Measurements from ENCODE around the gene CD164L2.

Gene CD164L2

GRCh38 chr1:27363766-27364695, 19.1 kb downstream of the CD164L2 start:
- no peak for DNase-seq (ENCODE audit: low read depth in 3 of 3)

GRCh38 chr1:27361553-27361952, 21.6 kb downstream of the CD164L2 start:
- no peak for DNase-seq (ENCODE audit: low read depth in 3 of 3)

- no peak for DNase-seq (ENCODE audit: low read depth in 3 of 3)
Measured at GRCh38 chr1:27361044-27361402, 22.1 kb downstream of the CD164L2 start.

- DNase-seq (ENCODE audit: low read depth in 3 of 3), result no peak
Measured at GRCh38 chr1:27360159-27361043, 22.7 kb downstream of the CD164L2 start.

GRCh38 chr1:27359822-27360158, 23.3 kb downstream of the CD164L2 start:
- DNase-seq (ENCODE audit: low read depth in 3 of 3), result no peak

GRCh38 chr1:27358928-27359313, 24.2 kb downstream of the CD164L2 start:
- DNase-seq (ENCODE audit: low read depth in 3 of 3), result no peak

GRCh38 chr1:27358038-27358927, 24.9 kb downstream of the CD164L2 start:
- no peak for DNase-seq (ENCODE audit: low read depth in 3 of 3)

- peak in 2 of 3 donors; percentile 64 to 69 for DNase-seq (ENCODE audit: low read depth in 3 of 3)
Measured at GRCh38 chr1:27357281-27358037, 25.7 kb downstream of the CD164L2 start.

- no peak for DNase-seq (ENCODE audit: low read depth in 3 of 3)
Measured at GRCh38 chr1:27356619-27357280, 26.4 kb downstream of the CD164L2 start.

GRCh38 chr1:27356277-27356618, 26.9 kb downstream of the CD164L2 start:
- no peak for DNase-seq (ENCODE audit: low read depth in 3 of 3)

- no peak for DNase-seq (ENCODE audit: low read depth in 3 of 3)
Measured at GRCh38 chr1:27355683-27356082, 27.4 kb downstream of the CD164L2 start.

- DNase-seq (ENCODE audit: low read depth in 3 of 3), result no peak
Measured at GRCh38 chr1:27353629-27354028, 29.5 kb downstream of the CD164L2 start.

- DNase-seq (ENCODE audit: low read depth in 3 of 3), result no peak
Measured at GRCh38 chr1:27353166-27353565, 30.0 kb downstream of the CD164L2 start.

GRCh38 chr1:27351541-27352107, 31.5 kb downstream of the CD164L2 start:
- no peak for DNase-seq (ENCODE audit: low read depth in 3 of 3)

- no peak for DNase-seq (ENCODE audit: low read depth in 3 of 3)
Measured at GRCh38 chr1:27350663-27351540, 32.2 kb downstream of the CD164L2 start.

- DNase-seq (ENCODE audit: low read depth in 3 of 3), result no peak
Measured at GRCh38 chr1:27349784-27350662, 33.1 kb downstream of the CD164L2 start.

GRCh38 chr1:27348861-27349783, 34.0 kb downstream of the CD164L2 start:
- no peak for DNase-seq (ENCODE audit: low read depth in 3 of 3)

Data from stimulated activated CD4-positive, alpha-beta T cell treated with anti-CD3 and anti-CD28 coated beads, TNF-alpha, amount 100 ng/mL, for 48 hours (primary cell).